Stimulated activated CD8-positive, alpha-beta memory T cell treated with anti-CD3 and anti-CD28 coated beads, Interleukin-4, amount 100 ng/mL, for 24 hours (primary cell): ENCODE measurements around the gene EBF3.
A peak's percentile ranks its signal among the peaks of the same experiment; 100 is the strongest.

ENCODE experiments used
- DNase-seq: peaks from one replicate; pipeline ENCODE4 v3.0.0-alpha.2; 2020; ENCODE audit warnings: low read depth

EBF3 gene

GRCh38 chr10:129888784-129889616, 75.1 kb downstream of the EBF3 start:
- peak; percentile 30 for DNase-seq

- no peak for DNase-seq
Observed at GRCh38 chr10:129887986-129888783, 75.9 kb downstream of the EBF3 start.

GRCh38 chr10:129887381-129887905, 76.6 kb downstream of the EBF3 start:
- DNase-seq = no peak

- no peak for DNase-seq
Observed at GRCh38 chr10:129886263-129886662, 77.8 kb downstream of the EBF3 start.

- DNase-seq = no peak
Observed at GRCh38 chr10:129885526-129885925, 78.5 kb downstream of the EBF3 start.

GRCh38 chr10:129884398-129885078, 79.5 kb downstream of the EBF3 start:
- DNase-seq = no peak

- DNase-seq = no peak
Observed at GRCh38 chr10:129883626-129884397, 80.3 kb downstream of the EBF3 start.

GRCh38 chr10:129883029-129883428, 81.0 kb downstream of the EBF3 start:
- DNase-seq = no peak

- DNase-seq = no peak
Observed at GRCh38 chr10:129882291-129883010, 81.6 kb downstream of the EBF3 start.

- no peak for DNase-seq
Observed at GRCh38 chr10:129881641-129882040, 82.4 kb downstream of the EBF3 start.

GRCh38 chr10:129880191-129880870, 83.7 kb downstream of the EBF3 start:
- DNase-seq = no peak

GRCh38 chr10:129879655-129880054, 84.4 kb downstream of the EBF3 start:
- no peak for DNase-seq

GRCh38 chr10:129878835-129879234, 85.2 kb downstream of the EBF3 start:
- no peak for DNase-seq

GRCh38 chr10:129877773-129878371, 86.2 kb downstream of the EBF3 start:
- DNase-seq = no peak

- DNase-seq = no peak
Observed at GRCh38 chr10:129876838-129877237, 87.2 kb downstream of the EBF3 start.

- no peak for DNase-seq
Observed at GRCh38 chr10:129875993-129876726, 87.9 kb downstream of the EBF3 start.

- DNase-seq = no peak
Observed at GRCh38 chr10:129873351-129873750, 90.7 kb downstream of the EBF3 start.

- DNase-seq = no peak
Observed at GRCh38 chr10:129871966-129872365, 92.1 kb downstream of the EBF3 start.

- DNase-seq = no peak
Observed at GRCh38 chr10:129870961-129871621, 93.0 kb downstream of the EBF3 start.
